Hematopoietic multipotent progenitor cell treated with erythropoietin and hydrocortisone succinate and interleukin-3 and kit ligand, for 17 days (in vitro differentiated cells): ENCODE data around the gene TIMM17A.

ENCODE experiments used
- DNase-seq: peaks from one replicate; pipeline ENCODE4 v3.0.0-alpha.2; 2015; ENCODE audit warnings: low spot score

TIMM17A gene

GRCh38 chr1:201983380-201983805, 28.1 kb downstream of the TIMM17A start:
- no peak for DNase-seq

- DNase-seq, result no peak
Measured at GRCh38 chr1:201984446-201984845, 29.1 kb downstream of the TIMM17A start.

GRCh38 chr1:201985355-201985754, 30.1 kb downstream of the TIMM17A start:
- DNase-seq, result no peak

- DNase-seq, result no peak
Measured at GRCh38 chr1:201988601-201989000, 33.3 kb downstream of the TIMM17A start.

GRCh38 chr1:201989354-201990128, 34.2 kb downstream of the TIMM17A start:
- DNase-seq, result no peak

GRCh38 chr1:201990427-201990826, 35.1 kb downstream of the TIMM17A start:
- DNase-seq, result no peak

GRCh38 chr1:201999625-202000238, 44.4 kb downstream of the TIMM17A start:
- DNase-seq, result peak; percentile 70

GRCh38 chr1:202002507-202002906, 47.2 kb downstream of the TIMM17A start:
- DNase-seq, result no peak

GRCh38 chr1:202004711-202005110, 49.4 kb downstream of the TIMM17A start:
- DNase-seq, result no peak

GRCh38 chr1:202005958-202006357, 50.7 kb downstream of the TIMM17A start:
- no peak for DNase-seq

GRCh38 chr1:202007304-202007703, 52.0 kb downstream of the TIMM17A start:
- DNase-seq, result no peak

- DNase-seq, result peak; percentile 36
Measured at GRCh38 chr1:202007805-202008489, 52.6 kb downstream of the TIMM17A start.

GRCh38 chr1:202009326-202010179, 54.2 kb downstream of the TIMM17A start:
- DNase-seq, result peak; percentile 91

GRCh38 chr1:202010180-202011015, 55.1 kb downstream of the TIMM17A start, which contains the start of gene ELF3:
TSS of gene ELF3 (plus strand) at chr1:202010587. CDS start at chr1:202011137, 550 bp downstream.
- peak; percentile 47 for DNase-seq

- no peak for DNase-seq
Measured at GRCh38 chr1:202011994-202012393, 56.7 kb downstream of the TIMM17A start.

GRCh38 chr1:202012544-202013478, 57.5 kb downstream of the TIMM17A start:
- DNase-seq, result no peak

GRCh38 chr1:202013603-202014002, 58.3 kb downstream of the TIMM17A start:
- DNase-seq, result no peak

- no peak for DNase-seq
Measured at GRCh38 chr1:202014060-202014459, 58.8 kb downstream of the TIMM17A start.

GRCh38 chr1:202014915-202015661, 59.8 kb downstream of the TIMM17A start:
- no peak for DNase-seq
